Measurements from ENCODE around the gene PPP1R13B. TPM values are rescaled to one million over a fixed set of nuclear protein-coding genes. Genes with fewer than 3 reads are reported as not detected.

The PPP1R13B gene
- total and polyA plus RNA-seq, 2 experiments from 2014 or later, result 2.0 to 8.5 TPM

- H4K20me1 ChIP-seq (replicated peaks; ENCODE audit: insufficient read depth), result no peaks in the 10 kb centered on the region
- ATAC-seq, result no peak
- peaks cover 15% of the 10 kb centered on the region for H3K27me3 Mint-ChIP-seq (ENCODE audit: insufficient read depth, low read depth, poor library complexity)
Measured at GRCh38 chr14:103840014-103840413, 7.4 kb downstream of the PPP1R13B start.

More at GRCh38 chr14:103840014-103840413, 7.4 kb downstream of the PPP1R13B start:
- DNase-seq (ENCODE audit: low spot score), result no peak
- Mint-ChIP-seq H3K4me1 (peaks cover 6% of the 10 kb centered on the region), H3K27ac (no peak overlapping the region), H3K36me3 (ENCODE audit: low read depth) (no peaks in the 10 kb centered on the region), H3K9me3 (no peaks in the 10 kb centered on the region), H3K4me3 (no peak overlapping the region)
- Histone ChIP-seq H3K9me2 (ENCODE audit: insufficient read depth) (no peaks in the 10 kb centered on the region), H3K27me3 (ENCODE audit: insufficient read depth) (peaks cover 8% of the 10 kb centered on the region), H3K4me2 (no peak overlapping the region), H3K79me2 (replicated peaks; ENCODE audit: insufficient read depth) (0 out of 2 replicates have a peak, but pooled peaks cover 13% of the 10 kb centered on the region), H2AFZ (no peak overlapping the region), H3K4me1 (ENCODE audit: insufficient read depth) (no peaks in the 10 kb centered on the region), H3F3A (replicated peaks; ENCODE audit: low read depth) (no peaks in the 10 kb centered on the region), H3K36me3 (ENCODE audit: insufficient read depth) (no peaks in the 10 kb centered on the region), H3K4me3 (no peak overlapping the region), H3K27ac (ENCODE audit: low read depth) (no peak overlapping the region)
- no peak for TF ChIP-seq ZNF462 (CRISPR knock-in tag; IDR thresholded peaks at IDR 0.05)
- no peak for TF ChIP-seq EZH2 (IDR thresholded peaks at IDR 0.05; ENCODE audit: low read depth, unreplicated experiment)
- TF ChIP-seq ZNF331 (CRISPR knock-in tag; IDR thresholded peaks at IDR 0.05; ENCODE audit: low read depth), result no peak
- TF ChIP-seq REST (IDR thresholded peaks at IDR 0.05; ENCODE audit: unreplicated experiment), result no peak
- TF ChIP-seq ETS1 (IDR thresholded peaks at IDR 0.05), result no peak
- TF ChIP-seq CTCF (conservative IDR thresholded peaks at IDR 0.05; ENCODE audit: low read depth in 2 of 2), result no peak
- TF ChIP-seq JUNB (IDR thresholded peaks at IDR 0.05; ENCODE audit: unreplicated experiment), result no peak
- TF ChIP-seq ZNF114 (CRISPR knock-in tag; IDR thresholded peaks at IDR 0.05), result no peak
- no peak for TF ChIP-seq NANOG (IDR thresholded peaks at IDR 0.05; ENCODE audit: borderline replicate concordance)
- no peak for TF ChIP-seq EZH2phosphoT487 (IDR thresholded peaks at IDR 0.05; ENCODE audit: unreplicated experiment)
- no peak for TF ChIP-seq POLR2AphosphoS5 (IDR thresholded peaks at IDR 0.05; ENCODE audit: low read depth)
- TF ChIP-seq CREB1 (CRISPR knock-in tag; IDR thresholded peaks at IDR 0.05; ENCODE audit: low read depth), result no peak
- no peak for TF ChIP-seq STAT1 (IDR thresholded peaks at IDR 0.05; ENCODE audit: unreplicated experiment)

Measured in GM23338 (cell line).